WTC11 (cell line): ENCODE measurements around the gene HES3. TPM values are rescaled to one million over a fixed set of nuclear protein-coding genes. Genes with fewer than 3 reads are reported as not detected.

Experiments
- ATAC-seq: fragments of 200-7000 bp; cut with Tn5 transposase; 2 replicates; pipeline ENCODE4 v1.10.0; 2021; ENCODE audit warnings: mild to moderate bottlenecking, moderate library complexity
- CTCF ChIA-PET: fragments of 300-600 bp; sonication (Branson Sonifier 250); formaldehyde crosslinking; loops from one replicate; lab custom pipeline; 2021; ENCODE audit warnings: antibody characterized with exemption; lab: Charles Lee
- POLR2A ChIA-PET: fragments of 350-600 bp; sonication (Branson Sonifier 250); formaldehyde crosslinking; loops from one replicate; lab custom pipeline; 2021; ENCODE audit warnings: antibody characterized with exemption; lab: Charles Lee
- DNase-seq: peaks from one replicate; pipeline ENCODE4 v3.0.0; 2021; ENCODE audit warnings: low spot score
- H3K27ac Mint-ChIP-seq: 2 replicates; pipeline ENCODE4 v1.8.0; 2021; ENCODE audit warnings: mixed read lengths
- H3K27me3 Mint-ChIP-seq: 2 replicates; pipeline ENCODE4 v1.8.0; 2021; ENCODE audit warnings: low read depth, mild to moderate bottlenecking, moderate library complexity, mixed read lengths
- H3K36me3 Mint-ChIP-seq: 2 replicates; pipeline ENCODE4 v1.8.0; 2021; ENCODE audit warnings: mixed read lengths
- H3K4me1 Mint-ChIP-seq: 2 replicates; pipeline ENCODE4 v1.8.0; 2022; ENCODE audit warnings: mixed read lengths
- H3K4me3 Mint-ChIP-seq: 2 replicates; pipeline ENCODE4 v1.8.0; 2021; ENCODE audit warnings: mild to moderate bottlenecking, moderate library complexity, mixed read lengths
- H3K9me3 Mint-ChIP-seq: 2 replicates; pipeline ENCODE4 v1.8.0; 2021; ENCODE audit warnings: mixed read lengths
- AFF4 ChIP-seq: sonication (generic); formaldehyde crosslinking; IDR thresholded peaks from 2 replicates; pipeline ENCODE4 v1.8.1; 2023; ENCODE audit warnings: mild to moderate bottlenecking, missing genetic modification reagents, borderline replicate concordance
- ATF3 ChIP-seq: sonication (generic); formaldehyde crosslinking; conservative IDR thresholded peaks from 2 replicates; pipeline ENCODE4 v1.8.1; 2022; ENCODE audit warnings: mild to moderate bottlenecking, missing genetic modification reagents
- CDX4 ChIP-seq: fragments of 250-450 bp; sonication (Bioruptor Pico); IDR thresholded peaks from 2 replicates; pipeline ENCODE4 v1.9.0; 2021; ENCODE audit warnings: moderate library complexity, mild to moderate bottlenecking, inconsistent platforms, borderline replicate concordance
- E2F1 ChIP-seq: sonication (generic); formaldehyde crosslinking; IDR thresholded peaks from 2 replicates; pipeline ENCODE4 v1.8.0; 2022; ENCODE audit warnings: mild to moderate bottlenecking, missing genetic modification reagents
- ELF4 ChIP-seq: sonication (generic); formaldehyde crosslinking; IDR thresholded peaks from 2 replicates; pipeline ENCODE4 v1.8.1; 2022; ENCODE audit warnings: low read depth, mild to moderate bottlenecking, moderate library complexity, missing genetic modification reagents
- GABPB1 ChIP-seq: sonication (generic); formaldehyde crosslinking; IDR thresholded peaks from 2 replicates; pipeline ENCODE4 v1.8.1; 2023; ENCODE audit warnings: mild to moderate bottlenecking, missing genetic modification reagents
- HMGXB4 ChIP-seq: sonication (generic); formaldehyde crosslinking; IDR thresholded peaks from 2 replicates; pipeline ENCODE4 v1.8.1; 2023; ENCODE audit warnings: mild to moderate bottlenecking, moderate library complexity, missing genetic modification reagents
- IRF2 ChIP-seq: sonication (generic); formaldehyde crosslinking; IDR thresholded peaks from 2 replicates; pipeline ENCODE4 v1.8.0; 2022; ENCODE audit warnings: low read depth, missing genetic modification reagents, borderline replicate concordance
- OVOL2 ChIP-seq: fragments of 250-450 bp; sonication (Bioruptor Pico); IDR thresholded peaks from 2 replicates; pipeline ENCODE4 v1.9.0; 2021; ENCODE audit warnings: mild to moderate bottlenecking, borderline replicate concordance
- PRDM15 ChIP-seq: sonication (generic); formaldehyde crosslinking; IDR thresholded peaks from 2 replicates; pipeline ENCODE4 v1.8.0; 2022; ENCODE audit warnings: missing genetic modification reagents
- PREB ChIP-seq: sonication (generic); formaldehyde crosslinking; IDR thresholded peaks from 2 replicates; pipeline ENCODE4 v1.8.1; 2022; ENCODE audit warnings: mild to moderate bottlenecking, missing genetic modification reagents, moderate library complexity, borderline replicate concordance
- RELA ChIP-seq: sonication (generic); formaldehyde crosslinking; IDR thresholded peaks from 2 replicates; pipeline ENCODE4 v1.8.1; 2022; ENCODE audit warnings: missing genetic modification reagents, mild to moderate bottlenecking, borderline replicate concordance
- ZNF671 ChIP-seq: fragments of 250-450 bp; sonication (Bioruptor Pico); IDR thresholded peaks from 2 replicates; pipeline ENCODE4 v1.8.0; 2021; ENCODE audit warnings: mild to moderate bottlenecking
- ZSCAN18 ChIP-seq: fragments of 250-450 bp; sonication (Bioruptor Pico); IDR thresholded peaks from 2 replicates; pipeline ENCODE4 v2.1.2; 2022; ENCODE audit warnings: mild to moderate bottlenecking, moderate library complexity
- total RNA-seq: library from RNA; stranded (reverse); gene quantifications from 3 replicates; pipeline ENCODE4 v1.2.3, GENCODE V29; 2021

Gene HES3
- total RNA-seq, 1 experiment from 2014 or later, result 74.7 TPM

- TF ChIP-seq CDX4 (CRISPR knock-in tag), result no peak
- no peak for TF ChIP-seq OVOL2 (CRISPR knock-in tag)
- TF ChIP-seq ATF3 (CRISPR knock-in tag), result no peak
- no peak for TF ChIP-seq PREB (CRISPR knock-in tag)
- TF ChIP-seq RELA (CRISPR knock-in tag), result no peak
- TF ChIP-seq ZSCAN18 (CRISPR knock-in tag), result no peak
- TF ChIP-seq HMGXB4 (CRISPR knock-in tag), result no peak
- TF ChIP-seq PRDM15, result no peak
- TF ChIP-seq, all 79 proteins: peak for 0
Measured at GRCh38 chr1:6265151-6265550, 21.2 kb downstream of the HES3 start (continued).

- ATAC-seq (no peak), DNase-seq (no peak)
- Mint-ChIP-seq H3K4me3 (no peak overlapping the region), H3K4me1 (peaks cover 6% of the 10 kb centered on the region), H3K36me3 (no peaks in the 10 kb centered on the region), H3K27ac (no peak overlapping the region), H3K9me3 (no peaks in the 10 kb centered on the region), H3K27me3 (peaks cover 7% of the 10 kb centered on the region)
- POLR2A ChIA-PET, result no interaction called here
- CTCF ChIA-PET, result interaction anchor here (0.8 to 14.8 kb wide), 7 partner anchors 14 to 157 kb away, joined by 3 to 164 read pairs (median 5); no protein-coding TSS in a partner anchor
- TF ChIP-seq IRF2 (CRISPR knock-in tag) (no peak), ELF4 (CRISPR knock-in tag) (no peak), ZNF671 (CRISPR knock-in tag) (no peak), GABPB1 (CRISPR knock-in tag) (no peak), PRDM15 (no peak), PREB (CRISPR knock-in tag) (no peak), AFF4 (no peak), E2F1 (CRISPR knock-in tag) (no peak), ATF3 (CRISPR knock-in tag) (no peak)
Measured at GRCh38 chr1:6266641-6267040, 22.7 kb downstream of the HES3 start.
